NCI-H2196 (cell line): Measurements from ENCODE around the gene ANOS1.
"Not testable (repeated sequence)": the region's sequence is repeated elsewhere in the genome, so short reads cannot be mapped to it uniquely, and the experiment has no call there.

ENCODE experiments used
- DNase-seq: peaks from one replicate; lab custom pipeline; 2025; ENCODE audit not compliant: unreplicated experiment; lab: John Stamatoyannopoulos, UW

ANOS1 gene

DNA sequence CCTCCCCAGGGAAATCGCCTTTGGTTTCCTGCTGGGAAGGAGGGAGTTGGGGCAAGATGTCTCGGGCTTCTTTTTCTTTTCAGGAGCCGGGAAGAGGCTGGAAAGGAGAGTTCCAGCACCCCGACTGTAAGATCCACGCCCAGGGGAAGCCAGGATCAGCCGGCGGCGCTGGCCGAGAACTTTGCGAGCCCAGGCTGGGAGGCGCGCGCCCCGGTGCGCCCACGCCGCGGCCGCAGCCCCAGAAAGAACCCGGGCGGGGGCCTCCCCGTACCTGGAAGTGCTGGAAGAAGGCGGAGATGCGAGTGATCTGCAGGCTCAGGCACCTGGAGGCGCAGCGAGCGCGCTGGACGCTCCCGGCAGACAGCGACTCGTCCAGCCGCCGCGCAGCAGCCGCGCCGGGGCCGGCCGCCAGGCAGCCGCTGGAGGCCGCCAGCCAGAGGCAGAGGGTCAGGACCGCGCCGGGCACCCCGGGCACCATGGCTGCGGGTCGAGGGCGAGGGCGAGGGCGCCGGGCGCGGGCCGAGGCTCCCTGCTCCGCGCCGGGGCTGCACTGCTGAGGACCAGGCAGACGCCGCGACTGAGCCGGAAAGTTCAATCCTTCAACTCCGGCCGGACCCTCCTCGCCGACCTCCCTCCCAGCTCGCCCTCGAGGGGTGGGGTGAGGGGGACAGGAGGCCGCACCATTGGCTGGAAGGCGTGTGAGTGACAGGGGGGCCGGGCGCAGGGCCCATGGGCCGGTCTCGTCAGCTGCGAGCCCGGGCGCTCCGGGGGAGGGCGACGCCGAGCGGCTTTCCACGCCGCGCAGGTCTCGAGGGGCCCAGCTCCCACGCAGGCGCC is at the start of gene ANOS1:
ANOS1 (minus strand) TSS at position 579 of the 837 bp plus-strand sequence; CDS start at position 478, 101 bp downstream.
- DNase-seq: peak; percentile 29

GRCh38 chrX:8773117-8773516 is 41.2 kb upstream of the ANOS1 start:
- no peak for DNase-seq

- no peak for DNase-seq
These were observed 28.1 kb upstream of the ANOS1 start for GRCh38 chrX:8760021-8760420.

DNA sequence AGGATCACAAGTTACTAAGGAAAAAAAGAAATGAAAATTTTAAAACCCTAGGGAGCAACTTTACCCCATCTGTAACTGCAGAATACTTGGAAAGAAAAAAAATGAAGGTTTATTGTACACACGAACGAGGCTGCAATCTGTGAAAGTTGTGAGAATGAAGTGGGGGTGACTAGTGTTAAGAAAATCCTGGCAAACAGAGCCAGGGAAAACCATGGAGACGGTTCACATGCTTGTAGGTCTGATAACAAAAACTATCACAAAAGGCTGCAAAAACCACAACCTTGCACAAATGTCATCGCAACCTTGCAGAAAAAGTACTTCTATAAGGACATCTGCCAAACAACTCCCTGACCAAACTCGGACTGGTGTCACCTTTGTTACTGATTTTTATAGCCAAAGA is 26.8 kb upstream of the ANOS1 start:
- DNase-seq: not testable (repeated sequence)

GRCh38 chrX:8757609-8758389 is 25.9 kb upstream of the ANOS1 start:
- DNase-seq: not testable (repeated sequence)

GRCh38 chrX:8755813-8756212 is 23.9 kb upstream of the ANOS1 start:
- DNase-seq: no peak

DNA sequence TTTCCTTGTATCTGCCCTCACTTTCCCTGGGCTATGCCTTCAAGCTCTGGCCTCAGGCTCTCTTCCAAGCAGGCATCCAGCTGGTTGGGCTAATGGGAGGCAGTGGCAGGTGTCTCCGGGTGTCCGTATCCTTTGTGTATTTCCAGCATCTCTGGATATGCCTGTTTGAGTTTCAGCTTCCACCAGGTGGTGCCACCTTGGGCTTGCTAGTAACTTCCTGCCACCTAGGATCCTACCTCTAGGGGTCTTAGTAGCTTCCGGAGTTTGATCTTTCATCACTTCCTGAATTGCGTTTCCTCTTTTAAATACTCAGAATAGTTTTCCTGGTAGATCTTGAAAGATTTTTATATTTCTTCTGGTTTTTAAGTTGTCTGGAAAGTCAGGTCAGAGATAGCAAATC is 23.2 kb upstream of the ANOS1 start:
- DNase-seq: no peak

DNA sequence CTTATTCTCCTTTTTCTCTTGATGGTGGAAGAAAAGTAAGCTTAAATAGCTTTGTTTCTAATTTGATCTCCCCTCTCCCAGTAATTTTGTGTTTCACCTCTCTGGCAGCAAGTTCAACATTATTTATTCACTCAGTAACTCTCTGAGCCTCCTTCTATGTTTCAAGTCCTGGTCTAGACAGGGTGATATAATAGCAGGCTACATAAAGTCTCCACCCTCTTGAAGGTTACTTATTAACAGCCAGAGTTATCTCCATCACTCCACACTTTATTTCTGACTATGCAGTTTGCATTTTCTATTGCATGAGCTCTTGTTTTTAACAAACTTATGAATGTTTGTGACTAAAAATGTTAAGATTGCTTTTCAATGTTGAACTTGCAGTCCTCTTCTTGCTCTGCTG is 17.8 kb upstream of the ANOS1 start:
- no peak for DNase-seq

DNA sequence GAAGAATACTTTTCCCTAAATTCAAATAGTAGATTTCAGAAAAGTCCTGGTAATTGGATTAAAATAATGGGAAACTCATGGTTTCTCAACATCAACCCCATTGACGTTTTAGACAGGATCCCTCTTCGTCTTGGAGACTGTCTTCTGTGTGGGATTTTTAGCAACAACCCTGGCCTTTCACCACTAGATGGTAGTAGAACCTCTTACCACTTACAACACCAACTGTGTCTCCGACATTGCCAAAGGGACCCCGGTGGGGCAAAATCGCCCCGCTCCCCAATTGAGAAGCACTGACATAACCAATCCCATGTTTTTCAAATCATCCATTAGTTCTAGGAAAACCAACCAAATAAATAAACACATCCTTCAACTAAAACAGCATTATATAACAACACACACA is 16.9 kb upstream of the ANOS1 start:
- no peak for DNase-seq

DNA sequence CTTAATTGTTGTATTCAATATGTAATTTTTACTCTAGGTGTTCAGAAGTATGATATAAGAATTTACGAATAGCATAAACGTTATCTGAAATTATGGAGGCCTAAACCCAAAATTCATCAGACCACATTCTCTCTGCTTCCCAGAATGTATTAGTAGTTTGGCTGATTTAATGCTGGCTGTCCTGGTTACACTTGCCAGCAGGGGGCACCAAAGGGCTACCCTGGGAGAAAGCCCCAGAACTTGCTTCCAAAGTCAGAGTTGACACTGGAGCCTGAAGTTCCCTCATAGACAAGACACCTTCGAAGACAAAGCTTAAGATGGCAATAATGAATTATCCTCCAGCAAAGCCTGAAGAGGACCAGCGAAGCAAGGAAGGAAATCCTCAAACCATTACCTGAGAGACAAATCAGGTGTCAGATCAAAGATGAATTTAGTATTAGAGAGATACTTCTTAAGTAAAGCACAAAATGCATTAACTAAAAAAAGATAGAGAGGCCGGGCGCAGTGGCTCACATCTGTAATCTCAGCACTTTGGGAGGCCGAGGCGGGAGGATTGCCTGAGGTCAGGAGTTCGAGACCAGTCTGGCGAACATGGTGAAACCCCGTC is 11.3 kb upstream of the ANOS1 start:
- peak; percentile 14 for DNase-seq

DNA sequence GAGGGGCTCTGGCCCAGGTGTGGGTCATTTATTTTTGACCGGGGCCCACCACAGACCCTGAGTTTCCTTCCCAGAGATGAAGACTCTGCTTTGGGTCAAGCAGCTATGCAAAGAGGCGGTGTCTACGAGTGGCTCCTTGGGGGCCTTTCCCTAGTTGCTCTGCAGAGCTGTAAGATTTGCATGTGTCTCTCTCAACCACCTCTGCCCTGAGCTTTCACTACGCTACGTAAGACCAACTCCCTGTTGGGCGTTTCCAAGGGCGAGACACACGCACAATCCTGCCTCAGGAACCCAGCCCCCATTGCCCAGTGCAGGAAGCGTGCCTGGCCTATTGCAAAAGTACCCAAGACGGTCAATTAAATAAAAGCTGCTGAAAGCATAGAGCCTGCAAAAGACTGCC is 10.0 kb upstream of the ANOS1 start:
- no peak for DNase-seq

GRCh38 chrX:8738588-8739189 is 6.8 kb upstream of the ANOS1 start:
- DNase-seq: peak; percentile 61

DNA sequence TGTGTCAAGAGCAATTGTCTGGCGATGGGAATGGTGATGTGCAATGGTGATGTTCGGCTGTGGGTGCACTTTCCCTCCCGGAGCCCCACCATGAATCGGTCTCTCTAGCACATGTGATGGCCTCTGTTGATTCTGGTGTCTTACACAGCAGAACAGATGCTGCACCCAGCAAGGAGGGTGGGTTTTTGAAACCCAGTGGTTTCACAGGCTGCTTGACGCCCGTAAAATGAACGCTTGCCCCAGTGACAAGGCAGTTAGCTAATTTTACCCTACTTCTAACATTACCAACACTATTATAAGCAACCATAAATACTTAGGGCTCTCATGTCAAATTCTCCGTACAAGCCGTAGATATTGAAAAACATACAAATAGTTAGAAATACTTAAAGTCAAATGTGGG is 5.9 kb upstream of the ANOS1 start:
- no peak for DNase-seq

GRCh38 chrX:8730812-8731558 is 952 bp downstream of the ANOS1 start:
- no peak for DNase-seq

- DNase-seq: no peak
These were observed 2.1 kb downstream of the ANOS1 start for GRCh38 chrX:8729811-8730210.

DNA sequence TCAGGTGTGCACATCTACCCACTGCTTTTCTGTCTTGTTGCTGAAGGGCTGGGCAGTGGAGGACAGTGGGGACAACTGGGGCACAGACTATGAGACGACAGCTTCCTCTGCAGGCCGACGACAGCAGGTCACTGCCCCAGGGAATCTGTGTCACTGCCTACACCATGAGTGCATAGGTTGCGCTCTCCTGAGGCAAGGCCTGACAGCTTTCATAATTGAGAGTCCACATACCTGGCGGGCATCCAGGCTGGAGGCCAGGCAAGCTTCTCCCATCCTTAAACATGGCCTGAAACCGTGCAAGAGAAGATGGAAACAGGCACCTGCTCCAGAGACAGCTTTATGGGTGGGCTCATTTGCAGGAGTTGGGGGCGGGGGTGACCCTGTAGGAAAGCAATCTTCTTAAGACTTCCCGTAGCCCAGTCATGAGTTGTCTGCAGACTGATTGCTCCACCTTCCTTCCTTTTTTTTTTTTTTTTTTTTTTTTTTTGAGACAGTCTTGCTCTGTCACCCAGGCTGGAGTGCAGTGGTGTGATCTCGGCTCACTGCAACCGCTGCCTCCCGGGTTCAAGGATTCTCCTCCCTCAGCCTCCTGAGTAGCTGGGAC is 2.9 kb downstream of the ANOS1 start:
- DNase-seq: no peak

- DNase-seq: peak; percentile 66
These were observed 5.8 kb downstream of the ANOS1 start for GRCh38 chrX:8726031-8726652.

GRCh38 chrX:8724300-8724699 is 7.6 kb downstream of the ANOS1 start:
- DNase-seq: no peak

GRCh38 chrX:8721536-8721935 is 10.4 kb downstream of the ANOS1 start:
- peak; percentile 21 for DNase-seq

- no peak for DNase-seq
These were observed 11.8 kb downstream of the ANOS1 start for GRCh38 chrX:8720136-8720535.
